Natural killer cell (primary cell): ENCODE data around the gene GZMM. TPM values are rescaled to one million over a fixed set of nuclear protein-coding genes. Genes with fewer than 3 reads are reported as not detected.

Source experiments
- ATAC-seq, 3 donors: fragments of 150-1000 bp in 2 of 3; fragments of 200-7000 bp in 1 of 3; cut with Tn5 transposase; 1 replicate in 1 of 3; 2 replicates in 2 of 3; pipeline ENCODE4 v1.10.0; 2021; ENCODE audit warnings: mild to moderate bottlenecking in 2 of 3, moderate library complexity in 2 of 3
- DNase-seq, 2 donors: peaks; one replicate each; pipeline versions ENCODE4 v3.0.0 to v3.0.0-alpha.2; 2013 to 2021; ENCODE audit warnings: mixed read lengths in 1 of 2
- H3K27ac ChIP-seq: one replicate; pipeline ENCODE4 v1.5.1; 2013; ENCODE audit warnings: mild to moderate bottlenecking, low read length
- H3K27me3 ChIP-seq: one replicate; pipeline ENCODE4 v1.6.1; 2013; ENCODE audit warnings: low read length; ENCODE audit not compliant: control insufficient read depth, insufficient read depth
- H3K36me3 ChIP-seq: one replicate; pipeline ENCODE4 v1.6.1; 2013; ENCODE audit warnings: low read length; ENCODE audit not compliant: control insufficient read depth, insufficient read depth
- H3K4me1 ChIP-seq: one replicate; pipeline ENCODE4 v1.6.1; 2013; ENCODE audit warnings: low read length; ENCODE audit not compliant: control insufficient read depth, insufficient read depth
- H3K4me3 ChIP-seq: one replicate; pipeline ENCODE4 v1.5.1; 2013; ENCODE audit warnings: low read length
- H3K9me3 ChIP-seq: one replicate; pipeline ENCODE4 v1.6.1; 2013; ENCODE audit warnings: low read length; ENCODE audit not compliant: control insufficient read depth, insufficient read depth
- H3K27ac Mint-ChIP-seq, 2 donors: one replicate each; pipeline ENCODE4 v1.8.0; 2022; ENCODE audit warnings: mild to moderate bottlenecking in 2 of 2, mixed read lengths in 2 of 2, moderate library complexity in 1 of 2
- H3K27me3 Mint-ChIP-seq, 2 donors: one replicate each; pipeline ENCODE4 v1.8.0; 2022; ENCODE audit warnings: low read depth in 2 of 2, mixed read lengths in 2 of 2
- H3K36me3 Mint-ChIP-seq: one replicate; pipeline ENCODE4 v1.8.0; 2022; ENCODE audit warnings: mixed read lengths
- H3K4me1 Mint-ChIP-seq, 2 donors: one replicate each; pipeline ENCODE4 v1.8.0; 2022; ENCODE audit warnings: mixed read lengths in 2 of 2
- H3K4me3 Mint-ChIP-seq: one replicate; pipeline ENCODE4 v1.8.0; 2022; ENCODE audit warnings: mild to moderate bottlenecking, moderate library complexity, mixed read lengths
- H3K9me3 Mint-ChIP-seq, 2 donors: one replicate each; pipeline ENCODE4 v1.8.0; 2022; ENCODE audit warnings: mixed read lengths in 2 of 2
- WGBS: methylation state at CpG from one replicate; pipeline ENCODE4 v1.1.7; 2013; ENCODE audit warnings: missing lambda C conversion rate; ENCODE audit not compliant: insufficient coverage; 5-methylcytosine and 5-hydroxymethylcytosine counted together
- intact Hi-C: fragments of 100-400 bp; cut with micrococcal nuclease; formaldehyde crosslinking; loops from one replicate; pipeline ENCODE4 v1.14.2; 2022
- total RNA-seq, 4 donors: library from RNA; stranded (reverse); fragments of 120-200 nt in 1 of 4; gene quantifications; one replicate each; pipeline versions ENCODE4 v1.2.3 to v1.2.4, GENCODE V29; 2013 to 2022
- TF ChIP-seq, protein P1 (sequence below): fragments of 200-600 bp; IDR thresholded peaks from one replicate; pipeline ENCODE4 v1.8.0; 2022; ENCODE audit warnings: antibody characterized with exemption

The GZMM gene
- total RNA-seq, 3 donors from 2014 or later (not counting 1 experiment from before 2014, with no cell fraction given), result 186 to 286 (median 253) TPM

DNA sequence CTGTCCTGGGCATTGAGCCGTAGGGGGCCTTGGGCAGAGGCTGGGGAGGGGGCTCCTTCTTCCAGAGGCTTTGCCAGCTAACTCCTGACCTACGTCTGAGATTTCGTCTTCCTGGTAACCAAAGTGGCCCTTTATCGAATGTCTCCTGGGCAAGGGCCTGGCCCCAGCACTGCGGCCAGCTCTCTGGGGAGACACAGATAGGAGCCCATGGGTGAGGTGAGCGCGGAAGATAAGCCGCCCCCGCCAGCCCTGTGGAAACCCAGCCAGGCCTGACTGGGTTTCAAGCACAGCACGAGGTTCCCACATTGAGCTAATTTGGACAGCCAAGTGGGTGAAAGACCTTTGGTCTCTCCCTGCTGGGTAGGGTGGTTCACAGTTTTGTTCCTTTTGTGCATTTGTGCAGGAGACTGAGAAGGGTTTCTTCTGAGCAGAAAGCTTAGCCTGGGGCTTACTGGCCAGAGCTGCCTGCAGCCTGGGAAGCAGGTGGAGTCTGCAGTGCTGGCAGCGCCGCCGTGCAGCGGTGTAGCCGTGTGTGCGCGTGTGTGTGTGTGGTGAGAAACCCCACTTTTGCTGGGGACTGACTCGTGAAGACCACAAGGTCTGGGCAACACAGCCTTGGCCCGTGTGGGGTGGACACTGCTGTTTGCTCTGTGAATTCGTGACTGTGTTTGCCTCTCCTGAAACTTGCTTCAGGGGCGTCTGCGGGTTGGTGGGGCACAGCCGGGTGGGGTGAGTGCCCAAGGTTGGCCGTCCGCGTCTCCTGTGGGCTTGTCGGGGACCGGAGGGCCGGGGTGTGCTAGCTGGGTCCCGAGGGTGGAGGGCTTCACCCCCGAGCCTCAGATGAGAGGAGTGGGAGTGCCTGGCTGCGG, 31.0 kb downstream of the GZMM start:
- no peak overlapping the region for H3K27ac ChIP-seq
- Mint-ChIP-seq H3K4me1 (peaks cover 28 to 63% of the 10 kb centered on the region in 2 donors), H3K27me3 (no peaks in the 10 kb centered on the region), H3K4me3 (peak overlapping the region; percentile 84), H3K36me3 (no peaks in the 10 kb centered on the region), H3K27ac (peak overlapping the region in 1 of 2 donors; percentile 88), H3K9me3 (no peaks in the 10 kb centered on the region)
- peaks cover 59% of the 10 kb centered on the region for H3K4me1 ChIP-seq
- TF ChIP-seq, protein P1, sequence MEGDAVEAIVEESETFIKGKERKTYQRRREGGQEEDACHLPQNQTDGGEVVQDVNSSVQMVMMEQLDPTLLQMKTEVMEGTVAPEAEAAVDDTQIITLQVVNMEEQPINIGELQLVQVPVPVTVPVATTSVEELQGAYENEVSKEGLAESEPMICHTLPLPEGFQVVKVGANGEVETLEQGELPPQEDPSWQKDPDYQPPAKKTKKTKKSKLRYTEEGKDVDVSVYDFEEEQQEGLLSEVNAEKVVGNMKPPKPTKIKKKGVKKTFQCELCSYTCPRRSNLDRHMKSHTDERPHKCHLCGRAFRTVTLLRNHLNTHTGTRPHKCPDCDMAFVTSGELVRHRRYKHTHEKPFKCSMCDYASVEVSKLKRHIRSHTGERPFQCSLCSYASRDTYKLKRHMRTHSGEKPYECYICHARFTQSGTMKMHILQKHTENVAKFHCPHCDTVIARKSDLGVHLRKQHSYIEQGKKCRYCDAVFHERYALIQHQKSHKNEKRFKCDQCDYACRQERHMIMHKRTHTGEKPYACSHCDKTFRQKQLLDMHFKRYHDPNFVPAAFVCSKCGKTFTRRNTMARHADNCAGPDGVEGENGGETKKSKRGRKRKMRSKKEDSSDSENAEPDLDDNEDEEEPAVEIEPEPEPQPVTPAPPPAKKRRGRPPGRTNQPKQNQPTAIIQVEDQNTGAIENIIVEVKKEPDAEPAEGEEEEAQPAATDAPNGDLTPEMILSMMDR, result no peak
- intact Hi-C loops, result loop anchor here (5.0 kb wide), 2 partner anchors 43 to 87 kb away; partner anchors contain the start of genes CDC34 and RNF126
- peak in 1 of 2 donors; percentile 18 for DNase-seq
- no peak overlapping the region for H3K4me3 ChIP-seq
- 47% methylated on average over 32 of the region's 32 CpGs for whole genome bisulfite sequencing
- H3K36me3 ChIP-seq, result peaks cover 9% of the 10 kb centered on the region
- ATAC-seq, result no peak
- H3K27me3 ChIP-seq, result no peaks in the 10 kb centered on the region
- no peaks in the 10 kb centered on the region for H3K9me3 ChIP-seq

DNA sequence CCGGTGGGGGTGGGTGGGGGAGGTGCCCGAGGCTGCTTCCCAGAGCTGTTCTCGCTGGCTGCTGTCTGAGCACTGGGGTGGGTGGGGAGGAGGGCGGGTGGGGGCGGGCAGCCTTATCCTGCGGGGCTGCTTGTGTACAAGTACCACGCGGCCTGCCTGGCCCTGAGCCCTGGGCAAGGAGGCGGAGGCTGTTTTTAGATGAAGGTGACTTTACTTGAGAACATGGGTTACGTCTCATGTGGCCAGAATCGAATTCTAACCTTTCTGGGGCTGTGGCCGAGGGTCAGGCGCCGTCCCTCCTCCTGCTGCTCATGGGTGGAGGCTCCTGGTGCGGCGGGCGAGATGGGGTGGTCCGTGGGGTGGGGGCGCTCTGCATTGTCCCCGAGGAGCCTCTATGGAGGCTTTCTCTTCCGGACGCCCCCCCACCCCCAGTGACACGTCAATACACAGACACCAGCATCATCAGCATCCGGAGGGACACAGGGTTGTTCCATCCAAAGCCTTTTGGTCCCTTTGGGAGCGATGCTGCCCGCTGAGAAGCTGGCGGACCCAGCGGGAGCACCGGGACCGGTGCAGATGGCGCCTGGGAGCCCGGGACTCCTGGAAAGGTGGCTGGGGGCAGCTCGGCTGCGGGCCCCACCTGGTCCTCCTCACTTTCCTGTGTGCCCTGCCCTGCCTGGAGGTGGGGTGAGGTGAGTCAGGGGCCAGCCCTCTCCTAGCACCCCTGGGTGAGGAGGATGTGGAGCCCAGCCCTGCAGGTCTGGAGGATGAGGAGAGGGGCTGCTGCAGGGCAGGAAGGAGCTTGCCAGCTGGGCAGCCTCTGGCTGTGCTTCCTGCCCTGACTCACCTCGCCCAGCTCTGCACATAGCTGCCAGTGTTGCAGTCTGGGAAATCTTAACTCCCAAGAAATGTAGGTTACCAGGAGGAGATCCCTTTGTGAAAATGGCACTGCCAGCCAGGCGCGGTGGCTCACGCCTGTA, 32.0 kb downstream of the GZMM start:
- no peak overlapping the region for H3K4me3 ChIP-seq
- Mint-ChIP-seq H3K27me3 (no peaks in the 10 kb centered on the region), H3K4me1 (peaks cover 26 to 62% of the 10 kb centered on the region in 2 donors), H3K36me3 (no peaks in the 10 kb centered on the region), H3K27ac (peak overlapping the region in 1 of 2 donors; percentile 88), H3K9me3 (no peaks in the 10 kb centered on the region), H3K4me3 (peak overlapping the region; percentile 28)
- intact Hi-C loops, result no loop called here
- no peaks in the 10 kb centered on the region for H3K27me3 ChIP-seq
- 86% methylated on average over 36 of the region's 38 CpGs for WGBS
- ATAC-seq (no peak), DNase-seq (no peak)
- TF ChIP-seq, protein P1, result no peak
- H3K27ac ChIP-seq, result no peak overlapping the region
- H3K9me3 ChIP-seq, result no peaks in the 10 kb centered on the region
- peaks cover 57% of the 10 kb centered on the region for H3K4me1 ChIP-seq
- peaks cover 17% of the 10 kb centered on the region for H3K36me3 ChIP-seq

DNA sequence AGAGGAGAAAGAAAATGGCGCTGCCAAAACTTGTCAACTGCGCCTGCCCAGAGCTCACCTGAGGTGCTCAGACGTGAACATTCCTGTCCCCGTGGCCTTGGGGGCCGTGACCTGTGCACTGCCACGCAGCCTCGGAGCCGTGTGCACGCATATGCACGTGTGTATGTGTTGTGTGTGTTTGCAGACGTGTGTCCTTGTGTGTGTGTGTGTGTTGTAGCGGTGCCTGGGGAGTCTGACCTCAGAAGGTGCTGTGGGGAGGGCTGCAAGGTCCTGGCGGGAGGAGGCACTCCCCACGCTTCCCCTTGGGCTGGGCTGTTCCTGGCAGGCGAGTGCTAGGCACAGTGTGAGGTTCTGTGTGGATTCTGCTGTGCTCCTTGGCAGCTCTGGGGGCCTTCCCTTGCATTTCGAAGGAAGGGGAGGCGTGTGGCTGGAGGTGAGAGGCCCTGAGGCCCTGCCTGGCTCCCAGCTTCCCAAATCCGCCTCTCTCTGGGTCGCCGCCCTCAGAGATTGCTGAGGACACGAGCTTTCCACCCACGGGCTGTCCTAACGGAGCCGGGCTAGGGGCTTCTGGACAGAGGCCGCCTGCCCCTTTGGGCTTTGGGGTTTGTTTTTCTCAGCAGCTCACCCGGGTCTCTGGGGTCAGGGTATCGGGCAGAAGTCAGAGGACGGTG, 33.0 kb downstream of the GZMM start:
- H3K27ac ChIP-seq, result no peak overlapping the region
- no peaks in the 10 kb centered on the region for H3K36me3 Mint-ChIP-seq
- intact Hi-C loops, result no loop called here
- no peaks in the 10 kb centered on the region for H3K9me3 ChIP-seq
- H3K27me3 ChIP-seq, result no peaks in the 10 kb centered on the region
- ATAC-seq, result no peak
- no peak overlapping the region for H3K27ac Mint-ChIP-seq
- peak in 1 of 2 donors; percentile 8 for DNase-seq
- no peak overlapping the region for H3K4me3 ChIP-seq
- no peaks in the 10 kb centered on the region for H3K27me3 Mint-ChIP-seq
- peaks cover 48% of the 10 kb centered on the region for H3K4me1 ChIP-seq
- H3K4me3 Mint-ChIP-seq, result no peak overlapping the region
- WGBS, result 90% methylated on average over 28 of the region's 28 CpGs
- no peaks in the 10 kb centered on the region for H3K9me3 Mint-ChIP-seq
- TF ChIP-seq, protein P1, result no peak
- H3K4me1 Mint-ChIP-seq, result peaks cover 15 to 51% of the 10 kb centered on the region in 2 donors
- H3K36me3 ChIP-seq, result peaks cover 26% of the 10 kb centered on the region
